NB4 (cell line): Measurements from ENCODE around the gene MPND.
A peak's percentile ranks its signal among the peaks of the same experiment; 100 is the strongest.

Experiments
- DNase-seq: peaks from one replicate; pipeline ENCODE4 v3.0.0; 2010; ENCODE audit warnings: low read depth
- H3K4me3 ChIP-seq: one replicate; pipeline ENCODE4 v1.5.1; 2011; ENCODE audit warnings: mild to moderate bottlenecking, low read depth, low read length, moderate library complexity
- MYC ChIP-seq: IDR thresholded peaks from 2 replicates; pipeline ENCODE4 v1.6.1; 2011; ENCODE audit warnings: low read depth, low read length
- POLR2A ChIP-seq: IDR thresholded peaks from 2 replicates; pipeline ENCODE4 v1.6.1; 2011; ENCODE audit warnings: mild to moderate bottlenecking; ENCODE audit not compliant: insufficient read length; ENCODE audit errors: extremely low read depth
- TF ChIP-seq, protein P1 (sequence below): IDR thresholded peaks from 2 replicates; pipeline ENCODE4 v1.6.1; 2011; ENCODE audit warnings: low read depth, low read length
- TF ChIP-seq, protein P2 (sequence below): IDR thresholded peaks from one replicate; pipeline ENCODE4 v1.5.1; 2012; ENCODE audit warnings: low read depth, low read length

The MPND gene

DNA sequence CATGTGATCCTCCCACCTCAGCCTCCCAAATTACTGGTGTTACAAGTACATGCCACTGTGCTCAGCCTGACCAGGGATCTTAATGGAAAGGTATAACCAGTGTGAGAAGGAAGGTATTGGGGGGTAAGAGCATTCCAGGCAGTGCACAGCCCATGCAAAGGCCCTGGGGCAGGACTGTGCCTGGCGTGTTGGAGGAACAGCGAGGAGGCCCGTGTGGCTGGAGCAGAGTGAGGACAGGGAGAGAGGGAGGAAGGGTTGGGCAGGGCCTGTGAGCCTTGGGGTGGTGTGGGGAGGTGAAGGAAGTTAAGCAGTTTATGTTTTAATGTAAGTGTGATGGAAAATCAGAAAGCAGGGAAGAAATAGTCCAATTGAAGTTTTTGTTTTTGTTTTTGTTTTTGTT lies 42.8 kb upstream of the MPND start:
- no peak for DNase-seq
- no peak overlapping the region for H3K4me3 ChIP-seq
- TF ChIP-seq, protein P1, sequence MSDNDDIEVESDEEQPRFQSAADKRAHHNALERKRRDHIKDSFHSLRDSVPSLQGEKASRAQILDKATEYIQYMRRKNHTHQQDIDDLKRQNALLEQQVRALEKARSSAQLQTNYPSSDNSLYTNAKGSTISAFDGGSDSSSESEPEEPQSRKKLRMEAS: no peak
- TF ChIP-seq POLR2A: no peak
- no peak for TF ChIP-seq MYC
- TF ChIP-seq, protein P2, sequence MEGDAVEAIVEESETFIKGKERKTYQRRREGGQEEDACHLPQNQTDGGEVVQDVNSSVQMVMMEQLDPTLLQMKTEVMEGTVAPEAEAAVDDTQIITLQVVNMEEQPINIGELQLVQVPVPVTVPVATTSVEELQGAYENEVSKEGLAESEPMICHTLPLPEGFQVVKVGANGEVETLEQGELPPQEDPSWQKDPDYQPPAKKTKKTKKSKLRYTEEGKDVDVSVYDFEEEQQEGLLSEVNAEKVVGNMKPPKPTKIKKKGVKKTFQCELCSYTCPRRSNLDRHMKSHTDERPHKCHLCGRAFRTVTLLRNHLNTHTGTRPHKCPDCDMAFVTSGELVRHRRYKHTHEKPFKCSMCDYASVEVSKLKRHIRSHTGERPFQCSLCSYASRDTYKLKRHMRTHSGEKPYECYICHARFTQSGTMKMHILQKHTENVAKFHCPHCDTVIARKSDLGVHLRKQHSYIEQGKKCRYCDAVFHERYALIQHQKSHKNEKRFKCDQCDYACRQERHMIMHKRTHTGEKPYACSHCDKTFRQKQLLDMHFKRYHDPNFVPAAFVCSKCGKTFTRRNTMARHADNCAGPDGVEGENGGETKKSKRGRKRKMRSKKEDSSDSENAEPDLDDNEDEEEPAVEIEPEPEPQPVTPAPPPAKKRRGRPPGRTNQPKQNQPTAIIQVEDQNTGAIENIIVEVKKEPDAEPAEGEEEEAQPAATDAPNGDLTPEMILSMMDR: no peak

DNA sequence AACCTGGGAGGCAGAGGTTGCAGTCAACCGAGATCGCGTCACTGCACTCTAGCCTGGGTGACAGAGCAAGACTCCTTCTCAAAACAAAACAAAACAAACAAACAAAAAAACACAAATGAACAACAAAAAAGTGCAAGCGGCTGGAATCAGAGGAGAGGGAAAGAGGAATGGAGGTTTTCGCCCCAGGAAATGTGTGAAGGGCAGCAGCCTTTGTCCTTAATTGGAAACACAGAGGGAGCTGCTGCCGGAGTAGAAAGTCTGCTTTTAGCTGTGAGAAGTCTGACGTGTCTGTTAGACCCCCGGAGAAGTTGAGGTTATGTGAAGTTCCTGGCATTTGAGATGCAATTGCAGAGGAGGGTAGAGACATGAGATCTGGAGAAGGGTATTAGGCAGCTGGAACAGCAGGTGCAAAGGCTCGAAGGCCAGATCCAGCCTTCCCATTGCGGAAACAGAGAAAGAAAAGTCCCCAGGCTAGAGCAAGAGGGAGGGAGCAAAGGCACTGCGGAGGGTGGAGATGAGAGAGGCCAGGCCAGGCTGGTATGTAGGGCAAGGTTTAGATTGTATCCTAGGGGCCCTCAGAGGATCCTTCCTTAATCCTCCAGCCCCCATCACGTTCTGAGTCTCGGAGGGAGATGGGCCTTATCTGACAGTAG lies 41.6 kb upstream of the MPND start:
- no peak overlapping the region for H3K4me3 ChIP-seq
- DNase-seq: no peak
- TF ChIP-seq, protein P2: no peak
- TF ChIP-seq, protein P1: no peak
- TF ChIP-seq MYC: no peak
- TF ChIP-seq POLR2A: no peak

DNA sequence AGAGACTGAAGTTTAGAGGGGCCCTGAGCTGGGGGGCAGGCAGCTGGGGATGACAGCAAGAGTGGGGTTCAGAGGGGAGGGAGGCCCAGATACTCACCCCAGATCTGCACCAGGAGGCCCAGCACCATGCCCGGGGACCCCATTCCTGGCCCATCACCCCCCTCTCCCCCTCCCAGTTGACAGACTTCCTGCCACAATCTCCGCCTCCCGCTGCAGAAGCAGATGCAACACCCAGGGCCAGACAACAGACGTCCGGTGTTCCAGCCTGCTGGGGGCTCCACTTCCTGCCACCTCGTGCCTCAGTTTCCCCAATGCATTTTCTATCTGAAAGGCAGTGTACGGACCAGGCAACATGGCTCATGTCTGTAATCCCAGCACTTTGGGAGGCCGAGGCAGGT lies 41.1 kb upstream of the MPND start, which contains the start of gene TMIGD2:
Gene TMIGD2, minus strand, starts transcription at position 147 of the 398 bp plus-strand sequence. Its CDS starts 4 bp downstream, at position 143.
- TF ChIP-seq, protein P1: no peak
- TF ChIP-seq, protein P2: no peak
- no peak for TF ChIP-seq MYC
- no peak for TF ChIP-seq POLR2A
- no peak within 1 kb of the TSS for H3K4me3 ChIP-seq
- DNase-seq: no peak

DNA sequence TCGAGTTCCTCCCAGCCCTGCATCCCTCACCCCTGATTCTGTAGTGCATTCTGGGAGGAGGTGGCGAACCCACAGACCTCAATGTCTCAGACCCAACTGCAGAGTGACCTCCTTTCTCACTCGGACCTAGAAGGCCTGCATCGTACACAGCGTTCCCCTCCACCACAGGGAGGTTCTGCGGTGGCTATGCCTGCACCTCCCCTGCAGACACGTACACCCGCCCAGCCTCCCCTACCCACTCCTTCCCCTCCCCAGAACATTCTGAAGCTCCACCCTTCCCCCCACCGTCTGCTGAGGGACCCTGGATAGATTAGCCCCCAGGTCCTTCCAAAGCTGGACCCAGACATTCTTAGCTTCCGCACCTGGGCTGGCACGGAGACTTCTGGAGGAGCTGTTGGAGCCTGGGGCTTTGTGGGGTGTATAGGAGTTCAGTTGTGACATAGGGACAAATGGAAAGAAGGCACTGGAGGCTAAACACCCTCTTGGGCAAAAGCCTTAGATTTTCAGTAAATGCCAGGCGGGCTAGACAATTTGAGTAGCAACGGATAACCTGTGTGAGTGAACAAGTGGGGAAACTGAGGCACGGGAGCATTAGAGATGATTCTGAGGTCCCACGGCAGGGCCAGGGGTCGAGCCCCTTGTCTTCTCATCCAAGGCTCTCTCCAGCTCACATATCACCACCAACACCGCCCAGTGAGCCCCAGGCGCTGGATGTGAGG lies 39.4 kb upstream of the MPND start:
- H3K4me3 ChIP-seq: no peak overlapping the region
- TF ChIP-seq POLR2A: no peak
- TF ChIP-seq, protein P1: no peak
- no peak for DNase-seq

DNA sequence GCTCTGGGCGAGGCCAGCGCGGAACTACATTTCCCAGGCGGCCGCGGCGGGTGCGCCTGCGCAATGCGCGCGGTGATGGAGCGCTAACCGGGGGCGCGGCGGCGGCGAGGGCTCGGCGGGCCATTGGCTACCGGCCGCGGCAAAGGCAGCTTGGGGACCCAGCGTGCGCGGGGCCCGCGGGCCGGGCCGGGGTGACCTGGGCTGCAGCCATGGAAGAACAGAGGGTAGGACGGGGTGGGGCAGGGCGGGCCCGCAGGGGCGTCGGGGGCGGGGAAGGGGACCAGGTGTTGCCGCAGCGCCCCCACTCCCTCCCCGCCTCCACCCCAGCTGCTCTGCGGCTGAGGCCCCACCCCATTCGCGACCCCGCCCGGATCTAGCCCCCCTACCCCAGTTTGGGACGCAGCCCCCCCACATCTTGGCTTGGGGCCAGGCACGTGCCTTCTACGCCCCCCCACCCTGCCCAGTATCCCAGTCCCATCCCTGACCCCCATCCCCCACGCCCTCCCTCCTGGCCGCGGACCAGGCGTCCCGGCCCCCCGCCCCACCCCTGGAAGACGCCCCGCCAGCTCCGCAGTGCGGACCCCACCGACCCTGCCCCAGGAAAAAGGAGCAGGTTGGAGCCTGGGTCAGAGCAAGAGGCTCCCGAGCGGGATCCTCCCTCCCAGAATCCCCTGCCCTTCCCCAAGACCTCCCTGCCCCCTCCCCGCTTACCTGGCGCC lies 38.7 kb upstream of the MPND start, which contains the start of gene FSD1:
Gene FSD1, plus strand, starts transcription at position 61 of the 719 bp plus-strand sequence. Its CDS starts 149 bp downstream, at position 210.
- H3K4me3 ChIP-seq: no peak within 1 kb of the TSS
- no peak for TF ChIP-seq POLR2A
- no peak for TF ChIP-seq MYC
- TF ChIP-seq, protein P2: no peak
- TF ChIP-seq, protein P1: no peak
- peak; percentile 21 for DNase-seq

DNA sequence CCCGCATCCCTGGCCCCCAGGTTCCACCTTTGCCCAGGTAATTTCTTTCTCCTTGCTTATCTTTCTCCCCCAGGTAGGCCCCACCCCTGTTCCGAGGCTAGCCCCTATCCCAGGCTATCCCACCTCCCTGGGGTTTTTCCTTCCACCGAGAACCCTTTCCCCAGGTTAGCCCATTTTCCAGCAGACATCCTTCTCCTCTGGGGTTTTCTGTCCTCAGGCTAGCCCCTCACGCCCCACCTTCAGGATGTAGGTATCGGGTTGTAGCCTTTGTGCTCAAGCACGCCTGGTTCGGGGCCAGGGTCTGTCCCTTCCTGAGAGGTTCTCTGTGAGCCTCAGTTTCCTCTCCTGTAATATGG lies 38.1 kb upstream of the MPND start:
- TF ChIP-seq POLR2A: no peak
- no peak for TF ChIP-seq MYC
- TF ChIP-seq, protein P2: no peak
- no peak overlapping the region for H3K4me3 ChIP-seq
- DNase-seq: no peak
